SK-N-SH (cell line): ENCODE data around the gene ATXN7.

Experiments used
- CTCF ChIP-seq: fragments of 200-600 bp; sonication (generic); IDR thresholded peaks from 2 replicates; pipeline ENCODE4 v1.6.1; 2017; ENCODE audit warnings: antibody characterized with exemption, mild to moderate bottlenecking, moderate library complexity
- EP300 ChIP-seq, 2 experiments: IDR thresholded peaks; 2 replicates each; pipeline versions ENCODE4 v1.4.0 to v1.6.1; 2012; ENCODE audit warnings: borderline replicate concordance in 1 of 2, low read depth in 1 of 2, low read length in 1 of 2
- EZH2phosphoT487 ChIP-seq: fragments of 200-600 bp; sonication (generic); IDR thresholded peaks from 2 replicates; pipeline ENCODE4 v1.6.1; 2017; ENCODE audit warnings: low read depth, mixed run types, mild to moderate bottlenecking, antibody characterized with exemption, moderate library complexity, borderline replicate concordance
- FOSL2 ChIP-seq: IDR thresholded peaks from 2 replicates; pipeline ENCODE4 v1.4.0; 2012; ENCODE audit warnings: low read depth, mild to moderate bottlenecking, moderate library complexity, borderline replicate concordance
- FOXJ3 ChIP-seq: sonication (generic); formaldehyde crosslinking; IDR thresholded peaks from 2 replicates; pipeline ENCODE4 v1.5.1; 2020; ENCODE audit warnings: mild to moderate bottlenecking, missing genetic modification reagents
- GABPA ChIP-seq: IDR thresholded peaks from 2 replicates; pipeline ENCODE4 v1.4.0; 2012; ENCODE audit warnings: low read depth, mild to moderate bottlenecking
- GATA2 ChIP-seq: sonication (generic); formaldehyde crosslinking; IDR thresholded peaks from 2 replicates; pipeline ENCODE4 v1.5.0; 2020; ENCODE audit warnings: mild to moderate bottlenecking, missing genetic modification reagents
- MAX ChIP-seq: IDR thresholded peaks from 2 replicates; pipeline ENCODE4 v1.4.0; 2012; ENCODE audit warnings: low read depth
- MXI1 ChIP-seq: IDR thresholded peaks from 2 replicates; pipeline ENCODE4 v1.6.1; 2012; ENCODE audit warnings: mild to moderate bottlenecking, low read depth, low read length, improper control_type of control experiment
- POLR2AphosphoS5 ChIP-seq: IDR thresholded peaks from 2 replicates; pipeline ENCODE4 v1.6.1; 2012; ENCODE audit warnings: low read depth, low read length
- RAD21 ChIP-seq: IDR thresholded peaks from 2 replicates; pipeline ENCODE4 v1.6.1; 2012; ENCODE audit warnings: mild to moderate bottlenecking, low read length
- YY1 ChIP-seq: IDR thresholded peaks from 2 replicates; pipeline ENCODE4 v1.4.0; 2012; ENCODE audit warnings: low read depth, mild to moderate bottlenecking

DNA sequence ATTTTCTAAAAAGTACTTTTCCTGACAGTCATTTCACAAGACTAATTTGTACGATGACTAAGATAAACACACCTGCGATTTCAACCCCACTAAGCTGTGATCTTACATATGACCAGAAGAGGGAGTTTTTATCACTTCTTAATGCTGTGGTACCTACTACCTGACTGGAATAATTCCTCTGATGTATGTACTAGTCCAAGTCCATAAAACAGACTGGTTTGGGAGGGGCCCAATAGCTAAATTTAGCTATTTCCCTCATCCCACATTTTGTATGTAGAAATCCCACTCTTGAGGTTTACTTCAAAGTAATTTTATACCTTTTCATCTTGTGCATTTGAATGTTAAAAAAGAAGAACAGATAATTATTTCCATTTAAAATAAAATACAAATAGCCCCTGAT, 98.2 kb downstream of the ATXN7 start:
- TF ChIP-seq MAX (no peak), EP300 (IDR thresholded peaks at IDR 0.05; ENCODE audit: borderline replicate concordance in 1 of 2, low read depth in 1 of 2, low read length in 1 of 2) (no peak), POLR2AphosphoS5 (no peak), CTCF (peak; percentile 70), MXI1 (no peak), FOXJ3 (CRISPR knock-in tag) (no peak), EZH2phosphoT487 (no peak), FOSL2 (no peak), YY1 (no peak), RAD21 (peak; percentile 52), GATA2 (CRISPR knock-in tag) (no peak), GABPA (no peak)
